ENCODE results near the gene KDELR1.
"Not testable (repeated sequence)": the region's sequence is repeated elsewhere in the genome, so short reads cannot be mapped to it uniquely, and the experiment has no call there.

GRCh38 chr19:48371771-48372170 is 19.6 kb downstream of the KDELR1 start:
- TF ChIP-seq, protein P1, sequence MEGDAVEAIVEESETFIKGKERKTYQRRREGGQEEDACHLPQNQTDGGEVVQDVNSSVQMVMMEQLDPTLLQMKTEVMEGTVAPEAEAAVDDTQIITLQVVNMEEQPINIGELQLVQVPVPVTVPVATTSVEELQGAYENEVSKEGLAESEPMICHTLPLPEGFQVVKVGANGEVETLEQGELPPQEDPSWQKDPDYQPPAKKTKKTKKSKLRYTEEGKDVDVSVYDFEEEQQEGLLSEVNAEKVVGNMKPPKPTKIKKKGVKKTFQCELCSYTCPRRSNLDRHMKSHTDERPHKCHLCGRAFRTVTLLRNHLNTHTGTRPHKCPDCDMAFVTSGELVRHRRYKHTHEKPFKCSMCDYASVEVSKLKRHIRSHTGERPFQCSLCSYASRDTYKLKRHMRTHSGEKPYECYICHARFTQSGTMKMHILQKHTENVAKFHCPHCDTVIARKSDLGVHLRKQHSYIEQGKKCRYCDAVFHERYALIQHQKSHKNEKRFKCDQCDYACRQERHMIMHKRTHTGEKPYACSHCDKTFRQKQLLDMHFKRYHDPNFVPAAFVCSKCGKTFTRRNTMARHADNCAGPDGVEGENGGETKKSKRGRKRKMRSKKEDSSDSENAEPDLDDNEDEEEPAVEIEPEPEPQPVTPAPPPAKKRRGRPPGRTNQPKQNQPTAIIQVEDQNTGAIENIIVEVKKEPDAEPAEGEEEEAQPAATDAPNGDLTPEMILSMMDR (IDR thresholded peaks at IDR 0.05) = not testable (repeated sequence)
- TF ChIP-seq TCF7L2 (IDR thresholded peaks at IDR 0.05; ENCODE audit: low read depth, low read length); REST (IDR thresholded peaks at IDR 0.05; ENCODE audit: insufficient read depth in 1 of 2, low read depth in 2 of 2, low read length in 1 of 2); POLR2AphosphoS5 (IDR thresholded peaks at IDR 0.05; ENCODE audit: low read depth, low read length); SIN3A (IDR thresholded peaks at IDR 0.05; ENCODE audit: borderline replicate concordance, insufficient read depth, low read depth, low read length): not testable (repeated sequence)

All from Panc1 (cell line).